Measurements from ENCODE around the gene MYLIP. TPM values are rescaled to one million over a fixed set of nuclear protein-coding genes. Genes with fewer than 3 reads are reported as not detected.
A peak's percentile ranks its signal among the peaks of the same experiment; 100 is the strongest.

The MYLIP gene
- total and polyA plus RNA-seq, 8 donors: 6.6 to 20.2 (median 12.0) TPM

- TF ChIP-seq CTCF (IDR thresholded peaks at IDR 0.05): no peak
- FAIRE-seq (no peak), DNase-seq (no peak), ATAC-seq (no peak)
- Histone ChIP-seq H3K27ac (no peak overlapping the region), H3K4me3 (no peak overlapping the region), H3K36me3 (no peaks in the 10 kb centered on the region), H3K27me3 (no peaks in the 10 kb centered on the region), H3K4me1 (no peaks in the 10 kb centered on the region), H3K9me3 (no peaks in the 10 kb centered on the region)
- intact Hi-C loops (cut with DNase I): no loop called here
- WGBS, 2 donors: 67 to 86% methylated on average over 4 of the region's 4 CpGs
Observed at GRCh38 chr6:16086965-16087364, 41.9 kb upstream of the MYLIP start.

GRCh38 chr6:16087386-16087785 is 41.5 kb upstream of the MYLIP start:
- Histone ChIP-seq H3K27ac (no peak overlapping the region), H3K9me3 (no peaks in the 10 kb centered on the region), H3K36me3 (no peaks in the 10 kb centered on the region), H3K27me3 (no peaks in the 10 kb centered on the region), H3K4me3 (no peak overlapping the region), H3K4me1 (no peaks in the 10 kb centered on the region)
- 85 to 96% methylated on average over 3 of the region's 3 CpGs for WGBS, 2 donors
- TF ChIP-seq CTCF (IDR thresholded peaks at IDR 0.05): no peak
- ATAC-seq (no peak), DNase-seq (no peak), FAIRE-seq (no peak)
- intact Hi-C loops (cut with DNase I): no loop called here

GRCh38 chr6:16088409-16088808 is 40.5 kb upstream of the MYLIP start:
- intact Hi-C loops (cut with DNase I): no loop called here
- WGBS, 2 donors: 92 to 95% methylated on average over 3 of the region's 3 CpGs
- Histone ChIP-seq H3K4me3 (no peak overlapping the region), H3K27me3 (no peaks in the 10 kb centered on the region), H3K9me3 (no peaks in the 10 kb centered on the region), H3K36me3 (no peaks in the 10 kb centered on the region), H3K27ac (no peak overlapping the region), H3K4me1 (no peaks in the 10 kb centered on the region)
- DNase-seq (no peak), ATAC-seq (no peak), FAIRE-seq (no peak)
- no peak for TF ChIP-seq CTCF (IDR thresholded peaks at IDR 0.05)

GRCh38 chr6:16089232-16090062 is 39.4 kb upstream of the MYLIP start:
- H3K9me3 ChIP-seq: no peaks in the 10 kb centered on the region
- intact Hi-C loops (cut with DNase I): no loop called here
- peak in 1 of 4 donors; percentile 32 for ATAC-seq
- no peak for TF ChIP-seq CTCF (IDR thresholded peaks at IDR 0.05)
- H3K36me3 ChIP-seq: no peaks in the 10 kb centered on the region
- 77 to 79% methylated on average over 6 of the region's 6 CpGs for WGBS, 2 donors
- no peak overlapping the region for H3K27ac ChIP-seq
- no peak for FAIRE-seq
- no peaks in the 10 kb centered on the region for H3K4me1 ChIP-seq
- no peaks in the 10 kb centered on the region for H3K27me3 ChIP-seq
- DNase-seq: no peak
- H3K4me3 ChIP-seq: no peak overlapping the region

GRCh38 chr6:16090452-16090851 is 38.4 kb upstream of the MYLIP start:
- H3K27ac ChIP-seq: no peak overlapping the region
- no peaks in the 10 kb centered on the region for H3K36me3 ChIP-seq
- no peaks in the 10 kb centered on the region for H3K9me3 ChIP-seq
- ATAC-seq (no peak), DNase-seq (no peak), FAIRE-seq (no peak)
- 93 to 94% methylated on average over 1 of the region's 1 CpG for WGBS, 2 donors
- TF ChIP-seq CTCF (IDR thresholded peaks at IDR 0.05): no peak
- intact Hi-C loops (cut with DNase I): no loop called here
- no peaks in the 10 kb centered on the region for H3K27me3 ChIP-seq
- H3K4me3 ChIP-seq: no peak overlapping the region
- no peaks in the 10 kb centered on the region for H3K4me1 ChIP-seq

Measured in pancreas (tissue), 10 donors.